Lower leg skin (tissue), 4 donors: Measurements from ENCODE around the gene TMEM170A. TPM values are rescaled to one million over a fixed set of nuclear protein-coding genes. Genes with fewer than 3 reads are reported as not detected.
A peak's percentile ranks its signal among the peaks of the same experiment; 100 is the strongest.

Source experiments
- DNase-seq, 2 donors: peaks; one replicate each; pipeline ENCODE4 v3.0.0-alpha.2; 2019; ENCODE audit warnings: low spot score in 2 of 2
- H3K4me3 ChIP-seq: fragments of 200-600 bp; sonication (generic); 2 replicates; pipeline ENCODE4 v1.5.1; 2017; ENCODE audit warnings: mild to moderate bottlenecking, low read depth; ENCODE audit not compliant: poor library complexity, severe bottlenecking
- CTCF ChIP-seq, 3 donors: fragments of 450-650 bp; IDR thresholded peaks; one replicate each; pipeline ENCODE4 v1.5.1; 2016; ENCODE audit warnings: antibody characterized with exemption in 3 of 3, mild to moderate bottlenecking in 3 of 3, moderate library complexity in 2 of 3
- POLR2A ChIP-seq, 2 donors: fragments of 450-650 bp; IDR thresholded peaks; one replicate each; pipeline ENCODE4 v1.6.1; 2016 to 2017; ENCODE audit warnings: antibody characterized with exemption in 2 of 2, mild to moderate bottlenecking in 1 of 2, moderate library complexity in 1 of 2
- WGBS, 2 donors: methylation state at CpG; one replicate each; pipeline ENCODE4 v1.1.5; 2018; 5-methylcytosine and 5-hydroxymethylcytosine counted together
- intact Hi-C: fragments of 100-400 bp; cut with DNase I; formaldehyde crosslinking; loops from one replicate; pipeline ENCODE4 v1.15.0; 2023; ENCODE audit warnings: low total_unique reads
- total RNA-seq, 4 donors: library from RNA; depleted of rRNA; stranded (reverse); fragments of >200 nt; gene quantifications; one replicate each; pipeline ENCODE4 v1.1.0, GENCODE V29; 2016

The TMEM170A gene
- total RNA-seq, 4 donors from 2014 or later, result 13.6 to 15.7 (median 15.0) TPM

GRCh38 chr16:75420987-75421819, 43.3 kb downstream of the TMEM170A start:
- DNase-seq, result peak; percentile 49 to 93
- 27 to 28% methylated on average over 8 of the region's 8 CpGs for WGBS, 2 donors
- TF ChIP-seq POLR2A (IDR thresholded peaks at IDR 0.05) (no peak), CTCF (IDR thresholded peaks at IDR 0.05) (no peak)
- intact Hi-C loops, result no loop called here
- H3K4me3 ChIP-seq, result no peak overlapping the region

GRCh38 chr16:75416904-75417565, 47.5 kb downstream of the TMEM170A start:
- no peak overlapping the region for H3K4me3 ChIP-seq
- intact Hi-C loops, result no loop called here
- DNase-seq, result no peak
- no peak for TF ChIP-seq CTCF (IDR thresholded peaks at IDR 0.05)
- 50% methylated on average over 2 of the region's 2 CpGs for WGBS, 2 donors

- intact Hi-C loops, result no loop called here
- TF ChIP-seq POLR2A (IDR thresholded peaks at IDR 0.05) (no peak), CTCF (IDR thresholded peaks at IDR 0.05) (no peak)
- H3K4me3 ChIP-seq, result no peak overlapping the region
- 80 to 82% methylated on average over 4 of the region's 4 CpGs for WGBS, 2 donors
- DNase-seq, result no peak
These were observed 49.2 kb downstream of the TMEM170A start for GRCh38 chr16:75415169-75415905.

- intact Hi-C loops, result no loop called here
- DNase-seq, result no peak
- WGBS, 2 donors, result 89 to 93% methylated on average over 2 of the region's 2 CpGs
- TF ChIP-seq POLR2A (IDR thresholded peaks at IDR 0.05) (no peak), CTCF (IDR thresholded peaks at IDR 0.05) (no peak)
- H3K4me3 ChIP-seq, result no peak overlapping the region
These were observed 50.5 kb downstream of the TMEM170A start for GRCh38 chr16:75413951-75414350.

- DNase-seq, result no peak
- intact Hi-C loops, result no loop called here
- TF ChIP-seq CTCF (IDR thresholded peaks at IDR 0.05) (no peak), POLR2A (IDR thresholded peaks at IDR 0.05) (no peak)
- 77 to 86% methylated on average over 4 of the region's 4 CpGs for WGBS, 2 donors
- no peak overlapping the region for H3K4me3 ChIP-seq
These were observed 57.5 kb downstream of the TMEM170A start for GRCh38 chr16:75406943-75407342.
